ENCODE measurements around the gene TXLNA.
A peak's percentile ranks its signal among the peaks of the same experiment; 100 is the strongest.

GRCh38 chr1:32201011-32201855, 21.8 kb downstream of the TXLNA start:
- TF ChIP-seq CTCF (IDR thresholded peaks at IDR 0.05) (no peak), POLR2A (IDR thresholded peaks at IDR 0.05) (no peak), POLR2AphosphoS5 (IDR thresholded peaks at IDR 0.05) (peak in 1 of 3 donors; percentile 18), EP300 (IDR thresholded peaks at IDR 0.05; ENCODE audit: low read depth) (no peak)
